SIG-M5 treated with dmso at 0.1 percent for 504 hours (cell line): ENCODE measurements around the gene TMX2.

Source experiments
- DNase-seq: peaks from one replicate; lab custom pipeline; 2025; ENCODE audit not compliant: unreplicated experiment; lab: John Stamatoyannopoulos, UW

TMX2 gene

DNA sequence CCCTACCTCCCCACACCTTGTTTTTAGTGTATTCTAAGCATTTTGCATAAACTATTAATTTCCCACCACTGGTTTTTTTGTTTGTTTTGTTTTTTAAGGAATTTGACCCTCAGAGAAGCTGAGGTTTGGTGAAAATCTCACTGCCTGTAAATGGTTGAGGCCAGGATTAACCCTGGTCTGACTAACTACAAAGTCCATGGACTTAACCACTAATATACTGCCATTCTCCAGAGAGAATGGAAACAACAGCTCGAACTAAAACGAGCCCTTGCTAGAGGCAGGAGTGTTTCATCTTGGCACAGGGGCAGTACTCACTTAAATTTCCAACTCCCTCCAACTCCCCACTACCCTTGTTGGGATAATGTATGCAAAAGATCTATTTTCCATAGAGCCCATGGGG, 52.2 kb downstream of the TMX2 start:
- DNase-seq = no peak

DNA sequence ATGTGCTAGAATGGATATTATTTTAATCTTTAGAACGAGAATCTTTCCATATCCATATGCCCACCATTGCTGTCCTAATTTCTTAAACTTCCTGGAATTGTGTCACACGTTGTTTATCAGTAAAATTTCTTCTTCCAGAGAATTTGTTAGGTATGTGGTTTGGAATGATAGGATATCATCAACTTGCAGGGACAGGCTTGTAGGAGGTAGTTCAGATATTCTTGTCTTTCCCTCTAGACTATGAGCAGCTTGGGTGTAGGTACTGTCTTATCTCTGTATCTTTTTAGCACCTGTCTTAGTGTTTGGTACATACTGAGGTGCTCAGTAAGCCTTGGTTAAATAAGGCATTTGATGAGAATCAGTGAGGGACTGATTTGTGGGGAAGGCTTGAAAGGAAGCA, 52.6 kb downstream of the TMX2 start:
- DNase-seq = no peak

DNA sequence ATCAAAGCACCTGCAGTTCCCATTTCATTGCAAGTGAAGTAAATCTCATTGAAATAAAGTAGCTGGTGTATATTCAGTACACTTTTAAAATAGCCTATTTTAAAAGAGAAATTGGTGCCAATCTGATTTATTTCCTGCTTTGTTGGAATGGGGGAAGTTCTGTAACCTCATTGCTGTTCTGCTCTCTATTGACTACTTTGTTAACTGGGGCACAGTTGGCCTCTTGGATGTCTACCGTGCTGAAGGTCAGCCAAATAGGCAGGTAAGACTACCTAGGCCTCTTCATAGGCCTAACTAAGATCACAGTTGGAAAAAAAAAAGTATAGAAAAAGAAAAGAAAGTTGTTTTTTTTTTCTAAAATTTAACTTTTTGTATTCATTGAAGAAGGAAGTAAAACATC, 58.4 kb downstream of the TMX2 start:
- DNase-seq = no peak

DNA sequence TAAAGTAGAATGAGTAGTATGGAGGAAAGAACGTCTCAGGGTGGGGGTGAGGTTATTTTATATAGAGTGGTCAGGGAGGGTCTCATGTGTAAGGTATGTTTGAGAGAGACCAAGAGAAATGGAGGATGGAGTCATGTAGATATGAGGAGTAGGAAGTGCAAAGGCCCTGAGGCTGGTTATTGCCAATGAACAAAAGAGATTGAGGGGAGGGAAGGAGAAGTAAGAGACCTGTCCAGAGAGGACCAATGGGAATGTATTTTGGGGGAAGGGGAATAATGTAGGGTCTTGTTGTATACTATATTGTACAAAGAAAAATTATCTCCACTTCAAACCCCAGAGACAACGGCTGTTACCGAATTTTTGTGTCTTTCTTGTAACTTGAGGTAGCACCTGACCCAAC, 59.0 kb downstream of the TMX2 start:
- DNase-seq = no peak

DNA sequence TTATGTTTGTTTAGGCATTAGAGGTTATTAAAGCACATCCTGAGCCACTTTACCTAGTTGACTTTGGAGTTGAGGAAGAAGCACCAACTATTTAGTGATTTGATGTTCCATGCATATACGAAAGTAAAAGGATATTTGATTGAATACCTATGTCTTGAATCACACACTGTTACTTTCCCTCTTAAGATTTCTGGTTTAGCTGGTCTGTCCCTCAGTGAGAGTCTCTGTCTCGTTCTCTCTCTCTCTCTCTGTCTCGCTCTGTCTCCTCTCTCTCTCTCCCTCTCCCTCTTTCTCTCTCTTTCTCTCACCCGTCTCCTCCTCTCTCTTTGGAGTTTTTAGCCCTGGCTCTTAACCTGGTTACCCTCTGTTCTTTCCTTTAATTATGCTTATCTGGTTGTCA, 60.2 kb downstream of the TMX2 start:
- DNase-seq = no peak

DNA sequence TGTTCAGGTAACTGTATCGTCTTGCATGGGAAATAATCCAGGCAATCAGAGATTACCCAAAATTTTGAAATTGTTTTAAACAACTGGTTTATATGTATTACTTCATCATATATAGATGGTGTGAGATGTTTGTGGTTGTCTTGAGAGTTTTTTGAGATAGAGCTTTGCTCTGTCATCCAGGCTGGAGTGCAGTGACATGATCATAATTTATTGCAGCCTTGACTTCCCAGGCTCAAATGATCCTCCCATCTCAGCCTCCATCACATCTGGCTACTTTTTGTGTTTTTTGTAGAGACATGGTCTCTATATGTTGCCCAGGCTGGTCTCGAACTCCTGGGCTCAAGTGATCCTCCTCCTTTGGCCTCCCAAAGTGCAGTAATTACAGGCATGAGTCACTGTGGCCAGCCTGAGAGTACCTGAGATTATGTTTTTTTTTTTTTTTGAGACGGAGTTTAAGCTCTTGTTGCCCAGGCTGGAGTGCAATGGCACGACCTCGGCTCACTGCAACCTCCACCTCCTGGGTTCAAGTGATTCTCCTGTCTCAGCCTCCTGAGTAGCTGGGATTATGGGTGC, 60.7 kb downstream of the TMX2 start:
- DNase-seq = no peak

DNA sequence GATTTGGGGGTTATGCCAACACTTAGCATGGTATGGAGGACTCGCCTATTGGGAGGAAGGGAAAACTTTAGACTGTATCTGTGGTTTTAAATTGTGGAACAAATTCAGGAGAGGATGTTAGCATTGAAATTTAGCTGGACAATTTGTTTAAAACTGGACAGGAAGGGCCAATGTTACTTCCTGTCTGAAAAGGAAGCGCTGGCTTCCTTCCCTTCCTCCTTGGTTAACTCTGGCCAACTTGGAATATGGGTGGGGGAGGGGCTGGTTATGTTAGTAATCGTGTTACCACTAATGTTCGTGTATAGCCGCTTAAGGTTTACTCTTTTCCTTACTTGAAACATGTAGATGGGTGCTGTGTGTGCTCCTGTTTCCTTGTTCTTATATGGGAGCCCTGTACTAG, 63.1 kb downstream of the TMX2 start:
- DNase-seq = no peak

DNA sequence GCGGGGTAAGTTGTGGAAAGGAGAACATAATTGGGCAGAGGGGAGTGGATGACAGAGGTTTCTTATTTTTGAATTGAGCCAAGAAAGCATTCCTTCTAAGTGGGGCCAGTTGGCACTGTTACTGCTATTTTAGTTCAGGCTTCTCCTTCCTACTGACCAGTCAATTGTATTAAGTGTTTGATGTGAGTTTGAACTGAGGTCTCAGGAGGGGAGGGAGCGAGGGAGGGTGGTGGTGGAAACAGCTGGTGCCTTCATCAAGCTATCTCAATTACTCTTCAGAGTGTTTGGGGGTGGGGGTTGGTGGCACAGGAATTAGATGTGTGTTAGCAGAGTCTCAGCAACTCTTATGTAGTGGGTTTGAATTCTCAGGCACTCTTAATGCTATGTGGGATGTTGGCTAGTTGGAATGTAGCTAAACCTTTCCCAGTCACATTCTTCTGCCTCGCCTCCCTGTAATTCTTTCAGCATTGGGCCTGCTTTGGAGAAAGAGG, 63.7 kb downstream of the TMX2 start:
- DNase-seq = no peak

DNA sequence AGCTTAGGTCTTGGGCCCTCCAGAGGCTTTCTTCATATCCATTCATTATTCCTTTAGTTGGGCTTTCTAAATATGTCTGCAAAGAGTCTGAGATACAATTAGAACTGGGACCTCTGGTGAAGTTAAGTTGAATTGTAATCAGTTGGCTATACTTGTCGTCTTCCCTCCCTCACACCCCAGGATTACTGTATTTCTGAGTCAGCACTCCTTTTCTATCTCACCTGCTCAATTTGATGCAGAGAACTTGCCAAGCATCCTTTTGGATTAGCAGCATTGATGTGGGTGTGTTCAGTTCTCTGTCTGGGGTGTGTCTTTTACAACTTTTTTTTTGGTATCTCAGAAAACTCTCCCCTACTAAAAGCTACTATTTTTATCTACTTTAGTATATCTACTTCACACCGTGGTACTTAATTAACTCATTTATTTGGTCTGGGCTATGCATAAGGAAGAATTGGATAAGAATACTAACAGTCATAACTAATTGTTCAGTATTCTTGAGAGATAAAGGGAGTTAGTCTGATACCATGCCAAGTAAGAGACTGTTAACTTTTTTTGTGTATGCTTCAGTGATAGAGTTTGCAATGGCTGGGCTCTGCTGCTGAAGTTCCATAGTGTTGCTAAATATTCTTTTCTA, 64.3 kb downstream of the TMX2 start:
- DNase-seq = no peak

DNA sequence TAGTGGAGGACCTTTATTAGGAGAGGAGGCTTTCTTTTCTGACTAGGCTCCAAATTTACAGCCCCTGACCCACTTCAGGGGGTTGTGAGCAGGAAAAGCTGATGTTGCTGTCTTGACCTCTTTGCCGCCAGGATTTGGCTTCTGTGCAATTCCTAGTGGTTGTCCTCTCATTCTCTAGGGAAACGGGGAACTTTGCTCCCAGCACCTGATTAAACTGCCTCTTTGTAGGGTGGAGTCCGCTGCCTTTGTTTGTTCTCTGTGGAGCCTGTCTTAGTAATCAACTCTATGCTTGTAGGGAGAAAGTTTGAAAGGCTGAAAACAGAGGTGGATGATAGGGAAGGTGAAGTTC, 65.5 kb downstream of the TMX2 start:
- no peak for DNase-seq

DNA sequence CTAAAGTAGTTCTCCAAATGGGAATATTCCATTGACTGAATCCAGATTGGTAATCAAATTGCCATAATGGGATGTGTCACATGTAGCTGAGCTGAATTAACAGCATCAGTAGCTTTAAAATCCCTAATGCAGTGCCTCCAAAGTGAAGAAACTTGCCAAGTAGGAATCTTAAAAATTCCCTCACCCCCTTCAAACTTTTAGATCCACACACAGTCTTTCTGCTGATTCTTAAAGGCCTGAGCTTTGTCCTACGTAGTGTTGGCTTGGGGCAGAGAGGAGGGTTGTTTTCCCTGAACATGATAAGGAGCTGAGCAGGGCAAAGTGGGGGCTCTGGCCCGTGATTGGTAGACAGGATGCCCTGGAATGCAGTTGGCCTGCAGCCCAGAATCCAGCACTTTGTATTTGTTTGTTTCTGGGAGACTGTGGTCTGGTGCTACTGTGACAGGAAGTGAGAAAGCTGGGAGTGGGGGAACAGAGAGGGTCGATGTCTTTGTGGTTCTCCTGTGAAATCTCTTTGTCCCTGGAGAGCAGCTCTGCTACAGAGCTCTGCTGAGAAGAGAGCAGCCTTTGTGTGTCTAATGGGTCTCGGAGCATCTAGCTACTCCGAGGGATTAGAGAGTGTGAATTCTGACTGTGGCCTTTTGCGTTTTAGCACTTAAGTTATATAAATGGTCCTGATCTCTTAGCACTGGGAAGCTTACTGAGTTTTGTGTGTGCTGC, 66.1 kb downstream of the TMX2 start:
- DNase-seq = peak; percentile 17

DNA sequence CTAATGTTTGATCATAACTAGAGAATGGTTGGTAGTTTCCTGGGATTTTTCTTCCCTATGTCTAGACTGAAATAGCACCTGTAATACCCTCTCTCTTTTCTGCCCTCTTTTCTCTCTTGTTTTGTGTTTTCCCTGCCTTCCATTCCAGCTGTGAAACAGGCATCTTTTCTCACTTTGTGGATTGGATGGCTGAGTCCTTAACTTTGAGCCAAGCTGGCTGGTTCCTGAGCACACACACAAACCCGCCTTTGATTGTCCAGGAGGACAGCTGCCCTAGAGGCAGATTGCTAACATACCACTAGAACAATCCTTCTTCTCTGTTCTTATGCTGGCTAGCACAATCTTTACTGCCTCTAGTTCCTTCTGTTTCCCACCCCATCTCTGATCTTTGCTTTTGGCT, 66.9 kb downstream of the TMX2 start:
- no peak for DNase-seq

DNA sequence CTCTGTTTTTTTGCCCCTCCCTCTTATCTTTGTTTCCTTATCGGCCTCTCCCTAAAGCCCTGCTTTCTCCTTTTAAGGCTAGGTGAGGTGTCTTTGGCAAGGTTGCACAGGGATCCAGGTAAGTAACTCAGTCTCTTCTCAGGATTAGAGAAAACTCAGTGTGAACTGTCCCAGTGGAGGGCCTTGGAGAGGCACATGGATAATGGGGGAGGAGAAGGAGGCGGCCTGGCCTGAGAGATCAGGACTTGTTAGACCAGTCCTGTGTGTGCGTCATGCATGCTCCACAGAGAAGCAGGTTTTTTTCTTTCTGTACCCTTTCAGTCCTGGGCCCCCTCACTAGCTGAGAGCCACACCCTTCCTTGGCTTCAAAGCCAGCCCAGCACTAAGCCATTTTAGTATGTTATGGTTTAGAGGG, 69.1 kb downstream of the TMX2 start:
- no peak for DNase-seq

DNA sequence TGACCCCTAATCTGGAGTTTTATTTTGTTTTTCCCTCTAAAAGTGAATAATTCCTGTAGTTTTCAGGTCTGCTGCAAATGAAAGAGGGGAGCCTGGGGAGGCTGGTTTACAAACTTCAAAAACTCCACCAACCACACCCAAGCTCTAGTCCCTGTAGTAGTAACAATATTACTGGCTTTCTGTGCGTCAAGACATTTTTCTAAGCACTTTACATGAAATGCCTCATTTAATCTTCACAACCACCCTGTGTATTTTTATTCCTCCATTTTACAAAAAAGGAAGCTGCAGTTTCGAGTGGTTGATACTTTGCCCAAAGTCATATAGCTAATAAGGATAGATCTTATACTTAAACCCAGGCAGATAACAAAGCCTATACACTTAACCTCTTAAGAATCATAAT, 72.7 kb downstream of the TMX2 start:
- DNase-seq = no peak

DNA sequence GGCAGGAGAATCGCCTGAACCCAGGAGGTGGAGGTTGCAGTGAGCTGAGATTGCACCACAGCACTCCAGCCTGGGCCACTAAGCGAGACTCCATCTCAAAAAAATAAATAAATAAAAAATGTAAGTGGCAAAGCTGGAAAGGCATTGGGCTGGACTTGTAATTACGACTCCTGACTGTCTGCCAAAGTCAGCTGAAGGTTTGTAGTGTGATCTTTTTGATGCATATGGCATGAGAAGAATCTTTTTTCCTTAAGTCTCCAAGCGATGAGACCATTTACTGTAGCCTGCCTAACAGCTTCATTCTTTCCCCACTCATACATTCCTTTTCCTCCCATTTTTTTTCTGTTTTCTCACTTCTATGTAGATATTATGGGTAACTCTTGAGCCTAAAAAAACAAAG, 74.0 kb downstream of the TMX2 start:
- no peak for DNase-seq

DNA sequence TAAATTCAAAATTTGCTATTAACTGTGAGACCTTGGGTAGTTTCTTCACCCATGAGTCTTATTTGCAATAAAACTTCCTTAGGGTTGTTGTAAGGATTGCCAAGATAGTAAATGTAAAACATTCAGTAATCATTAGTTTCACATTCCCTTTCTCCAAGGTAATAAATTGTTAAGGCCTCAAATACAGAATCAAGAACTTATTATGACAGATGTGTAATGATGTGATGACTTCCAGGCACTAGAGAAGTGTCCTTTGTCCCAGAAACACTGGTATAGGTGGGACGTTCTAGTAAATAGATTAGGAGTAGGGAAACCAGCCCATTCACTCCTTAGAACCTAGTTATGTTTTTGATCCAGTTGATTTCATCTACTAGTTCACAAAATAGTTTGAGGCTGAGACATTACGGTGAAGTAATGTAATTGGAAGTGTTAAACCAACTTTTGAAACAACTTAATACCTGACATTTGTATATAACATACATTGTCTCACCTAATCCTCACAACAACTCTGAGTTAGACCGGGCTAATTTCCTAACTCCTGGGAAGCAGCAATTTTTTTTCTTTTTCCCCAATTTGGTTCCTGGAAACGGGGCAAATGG, 74.7 kb downstream of the TMX2 start:
- no peak for DNase-seq

DNA sequence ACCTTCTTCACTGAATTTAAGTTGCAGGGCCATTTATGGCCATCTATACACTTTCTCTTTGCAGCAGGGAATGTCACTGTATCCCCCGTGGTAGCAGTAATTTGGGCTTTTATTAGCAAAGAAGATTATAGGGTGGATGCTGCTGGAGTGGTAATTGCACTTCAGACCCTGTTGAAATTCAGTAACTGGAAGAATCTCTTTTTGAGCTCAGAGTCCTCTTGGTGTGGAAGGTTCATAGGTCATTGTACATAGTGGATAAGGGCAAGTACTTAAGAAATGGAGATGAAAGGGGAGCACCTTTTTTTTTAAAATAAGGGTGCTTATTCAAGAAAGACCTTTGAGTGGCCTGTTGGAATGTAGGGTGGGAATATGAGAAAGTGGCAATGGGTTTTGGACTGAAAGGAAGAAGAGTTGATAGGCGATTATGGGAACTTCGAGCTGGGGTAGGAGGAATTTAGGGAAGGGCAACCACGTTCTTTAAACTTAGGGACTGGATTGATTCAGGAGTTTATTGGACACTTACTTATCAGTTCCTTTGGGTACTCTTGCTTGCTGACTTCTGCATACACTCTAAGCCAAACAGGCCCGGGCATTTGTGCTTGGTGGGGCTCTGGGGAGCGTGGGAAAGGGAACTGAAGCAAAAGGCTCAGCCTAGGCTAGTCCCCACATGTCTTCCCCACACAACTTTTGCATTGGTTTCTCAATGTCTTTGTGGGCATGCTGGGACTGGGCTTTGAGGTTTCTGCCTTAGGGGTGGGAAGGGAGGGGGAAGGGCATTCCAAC, 75.7 kb downstream of the TMX2 start:
- DNase-seq = peak; percentile 91

DNA sequence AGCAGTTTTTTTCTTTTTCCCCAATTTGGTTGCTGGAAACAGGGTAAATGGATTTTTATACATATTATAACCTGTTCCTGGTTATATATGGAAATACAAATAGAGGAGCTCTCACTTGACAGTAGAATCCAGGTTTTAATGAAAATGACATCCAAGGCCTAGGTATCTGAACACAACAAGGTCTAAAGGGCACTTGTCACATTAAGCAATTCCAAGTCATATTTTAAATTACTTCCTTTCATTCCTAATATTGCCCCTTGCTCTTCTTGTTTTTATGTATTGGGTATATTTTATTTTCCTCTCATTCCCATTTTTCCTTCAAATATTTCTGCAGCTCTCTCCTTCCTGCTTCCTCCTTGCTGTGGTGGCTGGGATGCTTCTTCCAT, 76.3 kb downstream of the TMX2 start:
- peak; percentile 49 for DNase-seq
